Hippocampal formation (tissue), 2 donors: ENCODE data around the gene CMSS1.
"Not testable (repeated sequence)": the region's sequence is repeated elsewhere in the genome, so short reads cannot be mapped to it uniquely, and the experiment has no call there.

ENCODE experiments used
- DNase-seq, 2 donors: peaks; one replicate each; lab custom pipeline; 2025; lab: John Stamatoyannopoulos, UW

CMSS1 gene

DNA sequence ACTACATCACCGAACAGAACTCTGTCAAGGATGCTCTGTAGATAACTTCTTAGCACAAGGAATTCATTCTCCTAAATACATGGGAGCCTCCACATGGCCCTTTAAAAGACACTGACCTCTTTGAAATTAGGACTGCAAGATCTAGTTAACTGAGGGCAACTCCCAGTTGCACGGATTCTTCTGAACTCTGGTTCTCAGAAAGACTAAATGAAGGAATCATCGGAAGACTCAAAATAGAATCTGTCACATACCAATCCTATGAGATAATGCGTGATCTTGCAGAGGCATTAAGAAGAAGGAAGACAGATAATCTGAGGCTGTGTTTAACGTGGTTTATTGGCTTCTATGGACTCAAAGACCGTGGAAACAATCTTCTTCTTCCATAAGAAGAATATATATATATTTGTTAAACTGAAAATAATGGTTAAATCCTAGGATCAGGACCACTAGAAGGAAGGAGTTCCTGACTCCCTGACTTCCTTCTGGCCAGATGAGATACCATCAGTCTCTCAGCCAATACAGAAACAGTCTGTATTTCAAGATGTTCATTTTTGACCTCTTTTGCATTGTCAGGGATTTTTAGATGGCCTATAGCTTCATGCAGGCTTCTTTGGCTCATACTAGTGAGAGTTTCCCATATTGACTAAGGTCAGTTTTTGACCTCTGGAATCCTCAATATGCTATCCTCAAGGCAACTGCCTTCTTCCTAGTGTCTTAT lies 409.2 kb downstream of the CMSS1 start:
- DNase-seq = no peak

DNA sequence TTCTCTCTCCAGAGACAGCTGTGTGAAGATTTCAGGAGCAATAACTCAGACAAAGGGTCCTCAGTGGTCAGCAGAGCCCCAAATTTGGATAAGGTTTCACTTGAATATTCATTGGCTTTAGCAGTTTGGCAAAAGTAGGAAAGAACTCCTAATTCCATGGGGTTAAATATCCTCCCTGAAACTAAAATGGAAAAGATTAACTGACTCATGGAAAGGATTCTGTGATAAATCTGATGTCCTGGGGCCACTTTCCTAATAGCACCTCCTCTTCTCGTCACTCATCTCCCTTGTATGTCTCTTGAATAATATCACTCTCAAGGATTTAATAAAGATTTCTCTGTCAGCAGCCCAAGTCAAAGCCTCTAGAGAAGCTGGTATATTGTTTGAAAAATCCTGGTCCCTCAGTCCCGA lies 409.9 kb downstream of the CMSS1 start:
- no peak for DNase-seq

DNA sequence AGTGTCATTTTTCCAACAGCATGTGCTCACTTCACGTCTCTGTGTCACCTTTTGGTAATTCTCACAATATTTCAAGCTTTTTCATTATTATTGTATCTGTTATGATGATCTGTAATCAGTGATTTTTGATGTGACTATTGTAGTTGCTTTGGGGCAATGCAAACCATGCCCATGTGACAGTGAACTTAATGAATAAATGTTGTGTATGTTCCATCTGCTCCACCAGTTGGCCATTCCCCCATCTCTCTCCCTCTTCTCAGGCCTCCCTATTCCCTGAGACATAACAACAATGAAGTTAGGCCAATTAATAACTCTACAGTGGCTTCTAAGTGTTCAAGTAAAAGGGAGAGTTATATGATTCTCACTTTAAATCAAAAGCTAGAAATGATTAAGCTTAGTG lies 410.6 kb downstream of the CMSS1 start:
- no peak for DNase-seq

DNA sequence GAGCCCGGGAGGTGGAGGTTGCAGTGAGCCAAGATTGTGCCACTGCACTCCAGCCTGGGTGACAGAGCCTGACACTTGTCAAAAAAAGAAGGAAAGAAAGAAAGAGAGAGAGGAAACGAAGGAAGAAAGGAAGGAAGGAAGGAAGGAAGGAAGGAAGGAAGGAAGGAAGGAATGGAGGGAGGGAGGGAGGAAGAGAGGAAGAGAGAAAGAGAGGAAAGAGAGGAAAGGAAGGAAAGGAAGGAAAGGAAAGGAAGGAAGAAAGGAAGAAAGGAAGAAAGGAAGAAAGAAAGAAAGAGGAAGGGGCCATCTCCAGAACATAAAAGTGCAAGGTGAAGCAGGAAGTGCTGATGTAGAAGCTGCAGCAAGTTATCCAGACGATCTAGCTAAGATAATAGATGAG lies 411.5 kb downstream of the CMSS1 start:
- DNase-seq = not testable (repeated sequence)

DNA sequence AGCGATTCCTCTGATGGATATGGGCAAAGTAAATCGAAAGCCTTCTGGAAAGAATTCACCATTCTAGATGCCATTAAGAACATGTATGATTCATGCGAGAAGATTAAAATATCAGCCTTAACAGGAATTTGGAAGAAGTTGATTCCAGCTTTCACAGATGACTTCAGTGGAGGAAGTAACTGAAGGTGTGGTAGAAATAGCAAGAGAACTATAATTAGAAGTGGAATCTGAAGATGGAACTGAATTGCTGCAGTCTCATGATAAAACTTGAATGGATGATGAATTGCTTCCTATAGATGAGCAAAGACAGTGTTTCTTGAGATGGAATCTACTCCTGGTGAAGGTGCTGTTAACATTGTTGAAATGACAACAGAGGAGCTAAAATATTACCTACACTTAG lies 413.0 kb downstream of the CMSS1 start:
- no peak for DNase-seq
